ENCODE data around the gene CYB5RL.

DNA sequence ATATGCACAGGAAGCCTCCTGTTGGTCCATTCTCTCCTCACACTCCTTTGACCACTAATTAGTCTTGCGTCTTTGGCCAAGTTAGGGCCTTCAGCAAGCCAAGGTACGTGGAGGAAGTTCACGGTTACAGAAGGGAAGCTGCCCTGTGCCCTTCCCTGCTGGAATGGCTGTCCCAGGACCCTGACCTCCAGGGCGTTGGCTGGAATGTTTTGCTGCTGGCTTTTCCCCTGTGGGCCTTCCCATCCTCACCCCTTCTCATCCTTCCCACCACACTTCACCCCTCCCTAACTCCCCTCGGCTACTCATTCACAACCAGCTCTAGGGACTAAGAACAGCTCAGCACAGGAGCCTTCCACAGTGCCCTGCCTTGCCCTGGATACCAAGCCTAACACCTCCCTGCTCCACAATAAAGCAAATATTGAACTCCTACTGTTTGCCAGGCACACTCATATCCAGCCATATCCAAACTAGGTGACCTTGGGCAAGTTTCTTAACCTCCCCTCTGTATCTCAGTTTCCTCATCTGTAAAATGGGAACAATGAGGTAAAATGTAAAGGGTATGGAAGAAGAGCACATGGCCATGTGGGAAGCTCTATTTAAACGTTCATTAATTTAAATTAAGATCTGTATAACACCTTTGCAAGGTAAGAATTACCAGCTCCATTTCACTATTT, 38.2 kb downstream of the CYB5RL start:
- TF ChIP-seq TAF1 (IDR thresholded peaks at IDR 0.05; ENCODE audit: borderline replicate concordance, low read depth, low read length): no peak
- no peak for TF ChIP-seq POLR2AphosphoS5 (IDR thresholded peaks at IDR 0.05; ENCODE audit: low read depth, low read length)
- no peak for TF ChIP-seq POLR2A (IDR thresholded peaks at IDR 0.05; ENCODE audit: low read depth, low read length)

Measured in GM12892 (cell line).